Thyroid gland (tissue), 4 donors: Measurements from ENCODE around the gene ADCY10.

Experiments
- POLR2A ChIP-seq, 2 donors: fragments of 450-650 bp; IDR thresholded peaks; one replicate each; pipeline ENCODE4 v1.6.1; 2017; ENCODE audit warnings: antibody characterized with exemption in 2 of 2, mild to moderate bottlenecking in 2 of 2, moderate library complexity in 1 of 2
- TF ChIP-seq, protein P1 (sequence below), 6 experiments: fragments of 200-600 bp in 3 of 6; fragments of 450-650 bp in 3 of 6; sonication (generic) in 3 of 6; IDR thresholded peaks; one replicate each; pipeline ENCODE4 v1.5.1; 2016 to 2019; ENCODE audit warnings: antibody characterized with exemption in 6 of 6, mild to moderate bottlenecking in 2 of 6, inconsistent platforms in 1 of 6, moderate library complexity in 1 of 6

DNA sequence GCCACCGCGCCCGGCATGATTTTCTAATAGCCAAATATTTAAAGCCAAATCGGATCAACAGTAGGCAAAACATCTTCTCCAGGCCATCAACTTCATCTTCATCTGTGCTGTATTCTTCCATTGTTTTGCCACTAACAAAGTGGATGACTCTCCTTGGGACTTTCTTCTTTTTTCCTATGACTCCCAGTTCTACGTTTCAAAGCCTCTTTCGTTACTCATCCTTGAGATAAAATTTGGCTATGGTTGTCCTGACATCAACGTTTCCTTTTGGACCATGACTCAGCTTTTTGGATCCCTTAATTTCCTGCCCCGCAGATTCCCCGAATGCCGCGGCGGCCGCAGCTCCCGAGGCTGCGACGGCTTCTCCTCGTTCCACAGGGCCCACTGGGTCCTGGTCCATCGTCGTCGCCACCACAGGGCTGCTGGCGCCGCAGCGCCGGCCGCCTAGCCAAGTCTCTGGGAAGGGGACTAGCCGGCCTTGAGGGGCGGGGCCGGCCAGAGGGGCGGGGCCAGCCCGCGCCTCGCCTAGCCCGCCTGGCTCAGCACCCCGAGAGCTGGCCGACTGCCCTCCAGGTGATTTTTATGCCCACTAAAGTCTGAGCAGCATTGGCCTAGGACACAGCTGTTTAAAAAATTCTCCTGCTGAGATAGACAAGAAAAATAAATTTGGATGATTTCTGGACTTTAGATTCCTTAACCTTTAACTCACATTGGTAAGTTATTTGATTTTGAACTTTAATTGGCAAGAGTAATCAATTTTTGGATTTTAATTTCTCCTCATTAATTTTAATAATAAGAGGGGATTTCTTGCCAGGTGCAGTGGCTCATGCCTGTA is 93.9 kb downstream of the ADCY10 start:
- TF ChIP-seq, protein P1, sequence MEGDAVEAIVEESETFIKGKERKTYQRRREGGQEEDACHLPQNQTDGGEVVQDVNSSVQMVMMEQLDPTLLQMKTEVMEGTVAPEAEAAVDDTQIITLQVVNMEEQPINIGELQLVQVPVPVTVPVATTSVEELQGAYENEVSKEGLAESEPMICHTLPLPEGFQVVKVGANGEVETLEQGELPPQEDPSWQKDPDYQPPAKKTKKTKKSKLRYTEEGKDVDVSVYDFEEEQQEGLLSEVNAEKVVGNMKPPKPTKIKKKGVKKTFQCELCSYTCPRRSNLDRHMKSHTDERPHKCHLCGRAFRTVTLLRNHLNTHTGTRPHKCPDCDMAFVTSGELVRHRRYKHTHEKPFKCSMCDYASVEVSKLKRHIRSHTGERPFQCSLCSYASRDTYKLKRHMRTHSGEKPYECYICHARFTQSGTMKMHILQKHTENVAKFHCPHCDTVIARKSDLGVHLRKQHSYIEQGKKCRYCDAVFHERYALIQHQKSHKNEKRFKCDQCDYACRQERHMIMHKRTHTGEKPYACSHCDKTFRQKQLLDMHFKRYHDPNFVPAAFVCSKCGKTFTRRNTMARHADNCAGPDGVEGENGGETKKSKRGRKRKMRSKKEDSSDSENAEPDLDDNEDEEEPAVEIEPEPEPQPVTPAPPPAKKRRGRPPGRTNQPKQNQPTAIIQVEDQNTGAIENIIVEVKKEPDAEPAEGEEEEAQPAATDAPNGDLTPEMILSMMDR (IDR thresholded peaks at IDR 0.05), result no peak
- TF ChIP-seq POLR2A (IDR thresholded peaks at IDR 0.05), result peak in 1 of 2 donors; percentile 63
